HG03045 (cell line): Measurements from ENCODE around the gene ATP2B2.

Experiments
- ATAC-seq: cut with Tn5 transposase; IDR thresholded peaks from one replicate; pipeline ENCODE4 v1.9.1; 2021; ENCODE audit warnings: mild to moderate bottlenecking, moderate library complexity; ENCODE audit not compliant: unreplicated experiment

The ATP2B2 gene

DNA sequence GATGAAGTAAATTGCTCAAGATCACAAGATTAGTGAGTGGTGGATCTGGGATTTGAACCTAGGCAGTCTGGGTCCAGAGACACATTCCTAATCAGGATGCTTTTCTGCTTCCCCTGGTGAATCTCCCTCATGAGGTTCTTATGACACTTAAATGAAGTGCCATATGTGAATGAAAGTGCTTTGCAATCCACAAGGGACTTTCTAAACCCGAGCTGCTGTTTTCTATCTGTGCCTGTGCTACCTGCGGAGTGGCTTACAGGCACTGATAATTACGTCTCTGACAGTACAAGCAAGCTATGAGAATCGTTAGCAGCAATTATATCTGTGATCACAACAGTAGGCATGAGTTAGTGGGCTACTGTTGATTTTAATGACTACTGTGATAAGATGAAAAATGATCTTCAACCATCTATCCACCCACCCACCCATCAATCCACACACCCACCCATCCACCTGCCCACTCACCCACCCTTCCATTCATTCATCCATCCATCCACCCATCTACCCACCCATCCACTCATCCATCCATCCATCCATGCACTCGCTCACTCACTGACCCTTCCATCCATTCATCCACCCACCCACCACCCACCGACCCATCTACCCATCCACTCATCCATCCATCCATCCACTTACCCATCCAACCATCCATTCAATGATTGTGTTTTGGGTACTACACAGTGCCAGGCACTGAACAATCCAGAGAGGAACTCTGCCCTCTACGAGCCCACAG lies 51.8 kb downstream of the ATP2B2 start:
- no peak for ATAC-seq

DNA sequence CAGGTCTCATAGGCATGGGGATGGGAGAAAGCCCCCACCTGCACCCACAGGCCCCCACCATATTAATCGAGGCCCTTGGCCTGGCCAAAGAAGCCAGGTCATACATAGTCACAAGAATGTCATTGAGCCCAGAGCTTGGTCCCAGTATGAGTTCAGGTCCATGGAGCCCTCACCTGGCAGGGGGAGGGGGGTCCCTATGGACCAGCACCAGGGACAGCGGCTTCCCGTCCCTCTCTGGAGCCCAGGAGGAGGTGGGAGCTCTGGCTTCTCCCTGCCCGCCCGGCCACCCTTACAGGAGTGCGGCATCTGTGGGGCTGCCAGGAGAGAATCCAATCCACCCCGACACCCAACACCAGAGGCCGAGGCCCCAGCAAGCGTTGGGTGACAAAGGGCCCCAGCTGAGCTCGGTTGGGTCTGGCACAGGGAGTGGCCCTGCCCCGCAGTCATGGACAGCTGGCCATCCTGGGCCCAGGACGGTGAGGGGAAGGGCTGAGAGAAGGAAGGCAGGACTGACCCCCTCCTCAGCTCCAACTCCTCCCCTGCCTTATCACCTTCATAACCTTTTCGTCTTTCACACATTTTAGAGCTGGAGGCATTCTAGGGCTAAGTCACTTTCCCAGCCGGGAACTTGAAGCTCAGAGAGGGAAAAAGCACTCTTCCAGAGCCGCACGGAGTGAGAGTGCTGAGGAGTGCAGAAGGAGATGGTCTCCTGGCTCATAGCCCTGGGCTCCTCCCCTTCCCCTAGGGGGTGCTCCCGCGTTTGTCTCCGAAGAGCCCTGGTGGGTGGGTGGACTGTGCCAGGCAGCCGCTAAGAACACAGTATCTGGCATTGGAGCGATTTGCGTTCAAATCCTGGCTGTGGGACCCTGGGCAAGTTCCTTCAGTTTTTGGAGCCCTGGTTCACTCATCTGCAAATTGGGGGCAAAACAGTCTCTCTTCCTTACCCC lies 54.6 kb downstream of the ATP2B2 start:
- ATAC-seq: no peak

DNA sequence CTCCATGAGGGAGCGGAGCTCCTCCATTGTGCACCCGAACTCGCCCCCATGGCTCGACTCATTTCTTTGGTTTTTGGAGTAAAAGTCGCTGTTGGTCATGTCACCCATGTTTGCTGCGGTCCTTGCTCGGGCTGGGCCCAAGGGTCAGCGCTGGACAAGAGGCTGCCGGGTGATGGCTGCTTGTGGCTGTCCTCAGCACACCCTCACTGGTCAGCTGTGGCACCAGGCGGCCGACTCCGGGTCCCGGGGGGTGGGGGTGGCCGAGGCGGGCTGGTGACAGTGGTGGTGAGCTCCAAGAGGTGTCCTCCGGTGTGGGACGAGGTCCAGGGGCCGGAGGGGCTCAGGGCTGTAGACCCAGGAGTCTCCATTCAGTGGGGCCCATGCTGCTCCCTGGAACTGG lies 56.0 kb downstream of the ATP2B2 start:
- ATAC-seq: no peak

DNA sequence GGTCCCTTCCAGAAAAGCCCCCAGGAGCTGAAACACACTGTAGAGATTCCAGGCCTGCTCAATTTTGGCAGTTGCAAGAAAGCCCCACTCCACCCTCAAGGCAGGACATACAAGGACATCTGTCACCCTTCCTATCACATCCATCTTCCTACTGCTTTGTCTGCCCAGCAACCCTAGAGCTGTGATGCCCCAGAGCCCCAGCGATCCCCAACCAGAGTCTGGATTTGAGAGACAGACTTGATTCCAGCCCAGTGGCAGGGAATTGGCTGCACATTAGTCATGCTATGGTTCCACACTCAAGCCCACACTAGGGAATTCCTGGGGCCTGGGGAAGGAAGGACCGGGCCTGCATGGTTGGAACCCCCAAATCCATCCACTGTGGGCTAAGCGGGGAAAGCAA lies 56.8 kb downstream of the ATP2B2 start:
- ATAC-seq: no peak

DNA sequence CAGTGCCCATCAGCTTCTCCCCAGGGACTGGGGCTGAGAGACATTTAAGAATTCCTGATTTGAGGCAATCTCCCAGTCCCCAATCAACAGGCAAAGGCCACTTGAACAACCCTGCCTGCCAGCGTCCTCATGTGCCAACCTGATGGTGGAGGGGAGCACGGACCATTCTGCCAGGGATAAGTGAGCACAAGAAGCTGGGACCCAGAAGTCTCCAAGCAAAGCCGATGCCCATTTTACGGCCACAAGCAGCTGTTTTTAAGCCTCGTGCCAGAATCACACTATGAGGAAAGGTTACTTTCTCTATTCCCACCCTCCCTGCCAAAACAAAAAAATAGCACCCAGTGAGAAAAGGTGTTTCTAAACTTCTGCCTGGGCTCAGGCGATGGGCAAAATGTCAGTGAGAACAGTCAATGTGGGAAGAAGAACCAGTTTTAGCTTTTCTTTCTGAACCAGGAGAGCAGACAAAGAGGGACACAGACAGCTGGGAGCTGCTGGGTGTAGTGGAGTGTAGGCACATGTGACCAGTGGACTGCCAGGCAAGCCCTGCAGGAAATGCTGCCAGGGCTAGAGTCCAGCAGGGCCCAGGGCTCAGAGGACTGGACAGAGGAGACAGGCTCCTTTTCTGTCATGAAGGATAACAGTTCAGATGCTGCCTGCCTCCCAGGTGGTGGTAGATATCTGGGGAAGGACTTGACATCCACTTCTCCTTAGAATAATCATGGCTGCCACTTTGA lies 57.7 kb downstream of the ATP2B2 start:
- ATAC-seq: no peak

DNA sequence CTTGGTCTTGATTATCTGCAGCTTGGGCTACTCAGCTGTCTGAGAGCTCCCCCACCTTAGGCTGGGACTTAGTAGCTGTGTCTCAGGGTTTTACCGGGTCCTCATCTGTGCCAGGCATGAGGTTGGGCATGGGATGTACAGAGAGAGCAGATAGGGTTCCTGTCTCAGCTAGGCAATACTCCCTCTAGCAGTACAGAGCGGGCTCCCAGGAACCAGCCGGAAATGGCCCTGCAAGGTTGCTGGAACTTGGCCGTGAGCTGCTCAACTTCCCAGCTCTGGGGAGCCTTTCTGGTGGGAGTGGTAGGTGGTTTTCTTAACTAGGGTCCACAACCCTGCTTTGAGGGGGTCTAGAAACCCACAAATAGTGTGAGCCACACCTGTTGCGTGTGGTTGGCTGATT lies 58.3 kb downstream of the ATP2B2 start:
- no peak for ATAC-seq

DNA sequence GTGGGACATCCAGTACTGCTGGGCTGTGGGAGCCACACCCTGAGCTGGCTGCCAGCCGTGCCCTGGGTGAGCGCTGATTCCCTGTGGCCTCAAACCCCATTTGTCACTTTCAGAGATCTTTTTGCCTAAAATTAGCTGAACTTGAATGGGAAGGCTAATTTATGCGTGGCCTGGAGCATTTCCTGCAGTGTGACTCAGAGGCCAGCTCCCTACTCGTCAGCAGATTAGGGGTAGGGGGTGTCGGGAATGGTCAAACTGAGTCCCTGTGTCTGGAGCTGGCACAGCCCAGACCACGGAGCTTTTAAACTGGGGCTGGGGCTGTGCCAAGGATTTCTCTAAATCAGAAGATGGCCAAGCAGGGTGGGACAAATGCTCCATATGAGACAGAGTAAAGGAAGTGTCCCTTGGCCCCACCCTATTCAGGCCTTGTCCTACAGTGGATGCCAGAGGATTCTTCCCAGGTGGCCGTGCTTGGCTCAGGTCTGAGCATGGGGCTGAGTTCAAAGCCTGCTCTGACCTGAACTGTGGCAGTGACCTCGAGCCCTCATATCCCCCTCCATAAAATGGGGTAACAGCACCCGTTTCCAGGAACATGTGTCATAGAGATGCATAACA lies 59.7 kb downstream of the ATP2B2 start:
- ATAC-seq: no peak

DNA sequence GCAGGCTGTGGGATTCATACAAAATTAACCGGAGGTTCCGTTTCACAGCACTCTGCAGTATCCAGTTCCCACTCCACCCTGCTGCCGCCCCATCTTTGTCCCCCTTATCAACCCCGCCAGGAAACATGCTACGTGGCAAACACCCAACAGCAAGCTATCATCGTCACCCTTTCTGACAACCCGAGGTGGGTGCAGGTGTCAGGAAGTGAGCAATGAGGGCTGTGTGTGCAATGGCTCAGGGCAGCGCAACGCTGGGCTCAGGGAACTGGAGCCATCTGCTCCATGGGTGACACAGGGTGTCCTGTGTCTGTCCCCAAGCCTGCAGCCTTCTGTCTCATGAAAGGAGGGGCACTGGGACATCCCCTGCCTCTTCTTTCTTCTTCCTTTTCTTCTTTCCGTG lies 60.9 kb downstream of the ATP2B2 start:
- ATAC-seq: no peak

DNA sequence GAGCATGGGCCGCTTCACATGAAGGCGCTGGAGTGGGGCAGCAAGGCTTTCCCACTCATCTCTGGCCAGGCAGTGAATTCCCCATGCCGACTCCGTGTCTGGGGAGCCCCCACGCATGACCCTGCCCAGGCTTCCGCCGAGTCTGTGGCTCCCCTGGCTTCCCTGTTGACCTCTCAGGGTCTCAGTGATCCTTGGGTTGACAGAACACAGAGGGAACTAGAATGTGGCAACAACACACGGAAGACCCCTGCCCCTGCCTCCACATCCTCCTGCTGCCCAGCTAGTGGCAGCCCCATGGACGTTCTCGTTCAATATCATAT lies 61.3 kb downstream of the ATP2B2 start:
- ATAC-seq: no peak

DNA sequence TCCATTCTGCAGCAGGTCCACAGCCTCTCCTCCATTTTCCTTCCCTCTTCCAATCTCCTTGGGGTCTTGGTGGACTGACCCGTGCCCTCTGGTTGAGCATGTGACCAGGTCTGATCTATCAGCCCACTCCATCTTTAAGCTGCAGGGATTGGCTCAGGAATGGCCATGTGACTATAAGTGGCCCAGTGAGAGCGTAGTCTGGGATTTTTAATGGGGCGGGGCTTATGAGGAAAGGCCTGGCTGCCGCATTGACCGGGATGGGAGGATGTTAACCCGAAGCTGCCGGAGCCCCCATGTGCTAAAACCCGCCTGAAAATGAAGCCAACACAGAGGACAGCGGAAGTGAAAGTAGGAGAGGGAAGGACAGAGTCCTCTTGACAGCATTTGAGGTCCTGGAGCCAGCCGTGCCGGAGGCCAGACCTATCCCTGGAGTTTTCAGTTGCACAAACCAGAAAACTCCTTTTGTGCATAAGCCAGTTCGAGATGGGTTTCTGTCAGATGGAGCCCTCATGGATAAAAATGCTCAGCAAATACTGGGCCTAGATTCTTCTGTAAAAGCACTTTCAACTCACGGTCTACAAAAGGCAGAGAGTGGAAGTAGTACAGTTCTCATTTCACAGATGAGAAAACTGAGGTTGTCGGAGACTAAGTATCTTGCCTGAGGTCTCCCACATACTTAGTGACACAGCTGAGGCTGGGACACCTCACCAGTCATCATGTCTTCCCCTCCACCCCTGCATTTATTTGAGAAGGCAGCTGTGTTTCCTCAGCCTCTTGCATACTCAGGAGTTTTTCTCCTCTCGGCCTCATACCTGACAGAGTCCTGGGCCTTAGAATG lies 61.9 kb downstream of the ATP2B2 start:
- no peak for ATAC-seq

DNA sequence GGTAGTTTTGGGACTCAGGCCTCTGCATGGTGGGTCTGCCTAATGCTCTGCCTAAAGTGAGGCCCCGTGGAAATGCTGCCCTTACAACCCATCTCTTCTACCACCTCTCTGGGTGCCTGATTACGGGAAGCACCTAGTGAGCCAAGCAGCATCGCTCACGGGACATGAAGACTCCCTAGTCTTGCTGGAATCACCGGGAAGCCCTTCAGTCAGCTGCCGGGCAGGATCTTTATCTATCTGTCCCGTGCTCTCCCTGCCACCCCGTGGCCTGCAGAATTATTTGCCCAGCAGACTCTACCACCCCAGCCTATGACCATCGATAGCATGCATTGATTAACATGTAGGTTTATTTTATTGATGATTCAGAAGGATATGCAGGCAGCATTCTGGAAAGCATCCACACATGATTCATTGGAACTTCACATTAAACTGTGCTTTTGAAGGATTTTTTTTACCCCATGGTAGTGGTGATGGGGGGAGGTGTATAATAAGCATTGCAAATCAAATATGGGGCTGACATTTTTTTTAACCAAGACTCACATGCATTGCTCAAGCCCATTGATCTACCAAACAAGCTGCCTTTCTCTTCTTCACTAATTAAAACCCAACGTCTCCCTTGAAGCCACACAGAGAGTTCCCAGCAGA lies 63.1 kb downstream of the ATP2B2 start:
- no peak for ATAC-seq

DNA sequence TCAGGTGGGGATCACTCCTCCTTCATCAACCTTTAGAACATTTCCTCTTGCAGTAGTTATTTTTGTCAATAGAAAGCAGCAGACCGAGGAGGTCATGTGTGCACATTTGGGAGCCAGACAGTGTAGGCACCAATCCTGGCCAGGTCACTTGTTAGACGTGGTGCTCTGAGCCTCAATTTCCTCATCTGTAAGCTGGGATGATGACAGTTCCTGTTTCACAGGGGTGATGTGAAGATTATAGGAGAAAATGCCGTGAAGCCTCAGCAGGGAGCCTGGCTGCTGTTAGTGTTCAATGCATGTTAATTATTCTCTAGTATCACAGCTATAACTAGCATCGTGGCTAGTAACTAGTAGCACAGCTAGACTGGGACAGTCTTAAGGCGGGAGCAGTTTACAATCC lies 64.7 kb downstream of the ATP2B2 start:
- ATAC-seq: no peak

DNA sequence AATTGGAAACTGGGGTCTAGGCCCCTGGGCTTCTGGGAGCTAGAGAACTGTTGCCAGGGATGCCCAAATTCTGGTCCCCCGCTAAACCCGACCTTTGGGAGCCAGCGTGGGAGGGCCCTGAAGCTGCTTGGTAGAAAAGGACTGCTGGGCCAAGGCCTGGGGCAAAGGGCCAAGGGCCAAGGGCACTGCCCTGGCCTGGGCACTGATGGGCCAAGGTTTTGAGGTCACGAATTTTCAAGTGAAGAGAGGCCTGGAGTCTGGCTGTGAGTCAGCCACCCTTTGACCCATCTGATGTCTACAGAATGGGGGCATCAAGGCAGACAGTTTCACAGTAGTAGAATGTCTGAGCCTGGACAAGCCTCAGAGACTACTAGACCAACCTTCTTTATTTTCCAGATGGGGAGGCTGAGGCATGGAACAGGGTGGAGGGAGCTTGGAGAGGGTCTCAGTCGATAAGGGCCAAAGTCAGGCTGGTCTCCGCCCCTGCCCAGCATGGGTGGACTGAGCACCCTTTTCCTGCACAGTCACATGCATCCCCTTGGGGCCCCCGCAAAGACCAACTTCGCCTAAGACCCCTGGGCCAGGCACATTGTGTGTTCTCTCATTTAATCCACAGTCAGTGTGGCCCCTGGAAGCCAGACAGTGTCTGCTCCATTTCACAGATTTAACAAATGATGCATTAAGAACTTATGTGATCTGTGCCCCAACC lies 66.3 kb downstream of the ATP2B2 start:
- no peak for ATAC-seq

DNA sequence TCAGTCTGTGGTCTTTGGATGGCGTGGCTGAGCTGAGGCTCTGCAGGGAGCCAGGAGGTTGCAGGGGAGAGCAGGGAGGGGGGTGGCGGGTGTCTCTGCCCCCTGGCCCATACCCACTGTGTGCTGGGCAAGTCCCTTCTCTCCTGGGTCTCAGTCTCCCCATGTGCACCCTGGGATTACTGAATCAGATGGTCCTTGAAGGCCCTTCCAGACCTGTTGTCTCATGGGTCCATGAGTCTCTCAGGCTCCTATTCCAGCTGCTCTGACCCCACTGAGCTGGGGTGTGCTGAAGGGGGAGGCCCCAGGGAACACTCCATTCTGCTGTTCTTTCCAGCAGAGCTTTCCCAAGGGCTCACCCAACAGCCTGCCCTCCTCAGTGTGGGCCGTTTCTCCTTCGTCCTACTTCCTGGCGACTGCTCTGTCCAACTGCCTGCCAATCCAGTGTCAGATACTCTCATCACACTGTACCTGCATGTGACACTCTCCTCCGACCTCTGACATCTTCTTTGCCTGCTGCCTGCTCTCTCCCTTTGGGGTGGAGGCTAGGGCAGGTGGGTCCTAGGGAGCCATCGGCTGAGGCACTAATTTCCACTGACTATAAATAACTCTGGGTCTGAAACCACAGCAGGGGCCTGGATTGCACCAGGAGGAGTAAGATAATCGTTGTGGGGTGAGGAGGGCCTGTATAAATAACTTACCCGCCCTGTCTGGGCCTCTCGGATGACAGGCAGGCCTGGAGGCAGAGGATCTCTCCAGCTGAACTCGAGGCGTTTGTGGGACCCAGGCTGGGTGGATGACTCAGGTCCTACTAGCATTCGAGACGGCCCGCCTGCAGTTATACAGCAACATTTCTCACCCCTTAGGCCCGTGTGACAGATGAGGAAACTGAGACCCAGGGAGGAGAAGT lies 67.1 kb downstream of the ATP2B2 start:
- ATAC-seq: no peak

DNA sequence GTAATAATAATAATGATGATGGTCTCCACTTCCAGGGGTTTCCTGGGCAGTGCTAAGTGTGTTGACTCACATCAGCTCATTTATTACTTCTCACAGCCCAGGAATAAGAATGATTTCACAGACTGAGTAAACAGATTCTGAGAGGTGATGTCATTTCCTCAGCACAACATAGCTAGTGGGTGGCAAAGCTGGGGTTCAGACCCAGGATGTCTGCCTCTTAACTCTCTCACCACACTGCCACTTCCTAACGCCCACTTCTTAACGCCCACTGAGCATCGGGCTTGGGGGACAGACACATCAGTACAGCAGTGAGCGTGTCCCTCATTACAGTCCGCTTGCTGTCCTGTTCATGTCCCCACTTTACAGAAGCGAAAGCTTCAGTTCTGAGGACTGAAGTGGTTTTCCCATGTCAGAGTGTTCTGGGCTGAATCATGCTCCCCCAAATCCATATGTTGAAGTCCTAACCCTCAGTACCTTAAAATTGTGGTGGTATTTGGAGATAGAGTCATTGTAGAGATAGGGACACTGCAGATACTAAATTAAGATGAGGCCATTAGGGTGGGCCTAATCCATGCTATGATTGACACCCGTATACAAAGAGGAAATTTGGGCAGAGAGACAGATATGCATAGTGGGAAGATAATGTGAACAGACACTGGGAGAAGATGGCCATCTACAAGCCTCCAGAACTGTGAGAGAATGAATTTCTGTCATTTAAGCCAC lies 68.0 kb downstream of the ATP2B2 start:
- no peak for ATAC-seq

DNA sequence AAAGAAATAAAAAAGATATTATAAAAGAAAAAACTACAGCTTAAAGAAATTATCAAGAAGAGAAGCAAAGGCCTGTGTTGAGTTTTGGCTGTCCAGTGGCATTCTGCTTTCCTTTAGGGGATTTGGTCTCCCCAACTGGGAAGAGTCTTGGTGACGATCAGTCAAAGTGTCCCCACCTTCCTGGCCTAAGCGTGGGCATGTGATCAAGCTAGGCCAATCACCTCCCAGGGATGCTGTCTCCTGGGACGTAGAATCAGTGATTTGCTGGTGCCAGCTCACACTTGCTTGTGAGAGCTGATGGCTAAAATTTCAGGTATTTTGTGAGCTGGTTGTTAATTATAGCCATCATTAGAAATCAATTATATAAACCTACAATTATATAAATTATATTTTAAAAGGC lies 69.5 kb downstream of the ATP2B2 start:
- ATAC-seq: no peak

DNA sequence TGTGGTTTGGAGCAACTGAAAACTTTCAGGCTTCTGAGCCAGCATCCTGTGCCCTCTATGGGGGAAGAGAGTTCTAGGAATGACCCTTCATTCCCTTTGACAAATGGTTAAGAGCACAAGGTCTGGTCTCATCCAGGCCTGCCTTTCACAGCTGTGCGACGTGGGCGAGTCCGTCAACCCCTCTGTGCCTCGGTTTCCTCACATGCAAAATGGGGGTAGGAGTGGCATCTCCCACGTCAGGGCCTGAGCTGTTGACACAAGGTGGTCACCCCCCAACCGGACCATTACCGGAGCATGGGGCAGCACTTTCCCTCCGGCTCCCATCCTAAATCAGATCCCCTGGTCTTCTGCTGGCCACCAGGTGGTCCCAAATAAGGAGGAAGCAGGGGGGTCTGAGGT lies 70.4 kb downstream of the ATP2B2 start:
- ATAC-seq: no peak
